ENCODE results near the gene SRSF8.
"Not testable (repeated sequence)": the region's sequence is repeated elsewhere in the genome, so short reads cannot be mapped to it uniquely, and the experiment has no call there.

Gene SRSF8

DNA sequence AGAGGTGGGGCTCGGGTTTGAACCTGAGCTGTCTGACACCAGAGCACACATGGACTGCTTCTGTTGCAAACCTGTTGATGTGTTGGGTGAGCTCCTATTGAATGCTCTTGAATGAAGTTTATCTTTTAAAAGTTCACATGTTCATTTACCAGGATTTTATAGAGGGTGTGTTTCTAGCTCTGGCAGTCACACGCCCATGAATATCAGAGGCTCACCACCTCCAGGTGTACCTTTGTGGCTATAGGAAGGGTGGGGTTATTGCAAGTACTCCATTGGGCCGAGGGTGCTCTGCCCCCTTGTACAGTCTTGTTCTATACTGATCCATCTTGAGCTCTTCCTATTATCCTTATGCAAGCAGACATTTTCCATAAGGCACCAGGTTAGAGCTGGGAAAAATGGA lies 32.1 kb downstream of the SRSF8 start:
- no peak for DNase-seq

DNA sequence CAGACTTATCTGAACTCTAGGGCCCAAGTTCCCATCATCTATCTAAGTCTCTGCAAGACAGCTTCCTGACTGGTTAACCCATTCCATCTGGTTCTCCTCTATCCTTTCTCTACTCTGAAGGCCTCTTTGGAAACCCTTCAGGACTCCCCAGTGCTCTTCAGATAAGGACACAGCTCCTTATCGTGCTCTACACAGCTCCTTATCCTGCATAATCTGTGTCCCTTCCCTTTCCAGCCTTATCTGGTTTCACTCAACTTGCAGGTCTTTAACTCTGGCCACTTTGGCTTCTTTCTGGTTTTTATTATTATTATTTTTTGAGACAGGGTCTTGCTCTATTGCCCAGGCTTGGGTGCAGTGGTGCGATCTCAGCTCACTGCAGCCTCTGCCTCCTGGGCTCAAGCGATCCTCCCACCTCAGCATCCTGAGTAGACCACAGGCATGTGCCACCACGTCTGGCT lies 33.5 kb downstream of the SRSF8 start:
- no peak for DNase-seq

DNA sequence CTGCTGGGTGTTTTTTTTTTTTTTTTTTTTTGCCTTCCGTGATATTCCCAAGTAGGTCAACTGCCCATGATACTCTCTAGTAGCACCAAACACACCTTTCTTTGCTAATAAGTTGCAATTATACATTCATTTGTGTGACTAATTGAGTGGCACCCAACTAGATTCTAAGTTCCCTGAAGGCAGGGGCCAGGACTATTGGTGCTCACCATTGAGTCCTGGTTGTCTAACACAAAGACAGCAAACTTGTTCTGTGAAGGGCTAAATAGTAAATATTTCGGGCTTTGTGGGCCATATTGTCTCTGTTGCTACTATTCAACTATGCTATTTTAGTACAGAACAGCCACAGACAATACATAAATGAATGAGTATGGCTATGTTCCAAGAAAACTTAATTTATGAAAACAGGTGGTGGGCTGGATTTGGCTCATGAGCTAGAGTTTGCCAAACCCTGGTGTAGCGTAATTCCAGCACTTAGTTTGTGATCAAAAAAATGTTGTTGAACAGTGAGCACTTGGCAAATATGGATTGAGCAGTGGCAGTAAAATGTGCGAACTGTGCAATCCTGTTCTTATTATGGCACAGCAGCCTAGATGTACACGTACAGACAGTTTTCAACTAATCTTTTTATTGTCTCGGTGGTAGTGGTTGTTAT lies 34.3 kb downstream of the SRSF8 start:
- no peak for DNase-seq

GRCh38 chr11:95101935-95102334 lies 35.2 kb downstream of the SRSF8 start:
- no peak for DNase-seq

DNA sequence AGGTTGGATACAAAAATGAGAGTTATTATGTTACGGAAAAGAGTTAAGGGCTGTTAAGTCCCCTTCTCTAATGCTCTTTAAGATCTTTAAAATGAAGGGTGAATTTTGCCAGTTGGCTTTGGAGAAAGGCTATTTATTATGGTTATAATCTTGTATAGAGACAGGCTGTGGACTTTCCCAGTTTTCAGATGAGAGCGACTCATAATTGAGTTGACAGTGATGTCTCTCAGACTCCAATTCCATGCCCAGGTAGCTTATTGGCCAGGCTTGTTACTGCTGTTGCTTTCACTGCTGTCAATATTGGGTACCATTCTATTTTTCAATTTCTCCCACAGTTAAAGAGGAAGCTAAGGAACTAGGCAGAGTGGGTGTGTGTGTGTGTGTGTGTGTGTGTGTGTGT lies 36.0 kb downstream of the SRSF8 start:
- DNase-seq, result no peak

DNA sequence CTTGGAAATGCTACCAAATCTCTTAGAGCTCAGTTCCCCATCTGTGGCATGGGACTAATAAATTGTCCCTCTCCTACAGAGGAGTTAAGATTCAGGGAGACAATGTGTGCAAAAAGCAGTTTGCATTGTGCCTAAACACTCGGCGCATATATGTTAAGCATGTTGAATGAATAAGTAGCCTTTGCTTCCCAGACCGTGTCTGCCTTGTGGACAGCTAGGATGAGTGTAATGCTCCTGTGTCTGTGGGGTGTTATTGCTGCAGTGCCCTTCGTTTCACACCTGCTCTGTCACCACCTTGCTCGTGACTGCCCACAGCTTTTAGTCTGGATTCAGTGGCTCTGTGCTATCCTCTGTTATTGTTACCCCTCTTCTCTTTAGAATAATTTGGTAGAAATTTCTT lies 37.0 kb downstream of the SRSF8 start:
- no peak for DNase-seq

- DNase-seq, result no peak
These were observed 37.6 kb downstream of the SRSF8 start for GRCh38 chr11:95104121-95104830.

DNA sequence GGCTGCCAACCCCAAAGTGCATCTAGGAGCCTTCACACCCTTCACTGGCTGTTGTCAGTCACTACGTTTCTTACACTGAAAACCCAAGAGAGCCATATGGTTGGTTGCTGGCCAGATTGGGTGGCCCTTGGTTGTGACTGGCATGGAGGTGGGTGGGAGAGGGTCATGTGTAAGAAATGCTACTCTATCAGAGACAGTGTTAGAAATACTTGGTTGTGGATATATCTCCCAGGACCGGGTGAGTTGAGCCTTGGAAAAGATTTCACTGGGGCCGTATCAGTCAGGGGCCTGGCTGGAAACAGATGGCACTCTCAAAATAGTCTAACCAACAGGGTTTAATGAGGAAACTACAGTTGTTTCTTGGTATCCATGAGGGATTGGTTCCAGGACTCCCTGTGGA lies 38.1 kb downstream of the SRSF8 start:
- DNase-seq, result no peak

GRCh38 chr11:95108159-95108611 lies 41.5 kb downstream of the SRSF8 start:
- peak; percentile 52 for DNase-seq

- peak; percentile 14 for DNase-seq
These were observed 42.2 kb downstream of the SRSF8 start for GRCh38 chr11:95108671-95109551.

GRCh38 chr11:95111471-95111870 lies 44.8 kb downstream of the SRSF8 start:
- not testable (repeated sequence) for DNase-seq

- no peak for DNase-seq
These were observed 45.3 kb downstream of the SRSF8 start for GRCh38 chr11:95111923-95112540.

- DNase-seq, result no peak
These were observed 48.9 kb downstream of the SRSF8 start for GRCh38 chr11:95115597-95115996.

DNA sequence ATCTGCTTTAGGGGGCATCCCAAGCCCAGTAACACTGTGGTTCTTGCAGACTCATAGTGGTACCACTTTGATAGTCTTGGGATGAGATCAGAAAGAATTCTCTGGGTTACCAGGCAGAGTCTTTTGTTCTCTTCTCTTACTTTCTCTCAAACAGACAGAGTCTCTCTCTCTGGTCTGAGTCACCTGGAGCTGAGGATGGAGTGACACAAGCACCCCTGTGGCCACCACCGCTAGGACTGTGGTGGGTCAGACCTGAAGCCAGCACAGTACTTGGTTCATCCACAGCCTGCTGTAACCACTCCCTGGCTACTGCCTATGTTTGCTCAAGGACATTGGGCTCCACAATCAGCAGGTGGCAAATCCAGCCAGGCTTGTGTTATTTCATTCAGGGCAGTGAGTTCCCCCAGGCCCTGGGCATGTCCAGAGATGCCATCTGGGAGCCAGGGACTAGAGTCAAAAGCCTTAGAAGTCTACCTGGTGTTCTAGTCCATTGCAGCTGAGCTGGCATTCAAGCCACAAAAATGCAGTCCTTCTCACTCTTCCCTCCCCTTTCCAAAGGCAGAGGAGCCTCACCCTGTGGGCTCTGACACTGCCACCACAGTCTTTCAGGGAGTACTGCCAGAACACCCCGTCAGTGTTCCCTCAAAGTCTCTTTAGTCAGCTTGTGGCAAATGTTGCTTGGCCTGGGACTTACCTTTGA lies 52.8 kb downstream of the SRSF8 start:
- DNase-seq, result no peak
